H9 (cell line): Measurements from ENCODE around the gene DOK6. TPM values are rescaled to one million over a fixed set of nuclear protein-coding genes. Genes with fewer than 3 reads are reported as not detected.

Experiments used
- DNase-seq: peaks from one replicate; pipeline ENCODE4 v3.0.0-alpha.2; 2017
- H2AFZ ChIP-seq: one replicate; pipeline ENCODE4 v1.6.1; 2013; ENCODE audit warnings: mild to moderate bottlenecking, low read length, control low read depth, moderate library complexity
- H2AK5ac ChIP-seq: 2 replicates; pipeline ENCODE4 v1.6.1; 2013; ENCODE audit warnings: low read length, control low read depth, mixed read lengths; ENCODE audit not compliant: insufficient read length
- H2BK120ac ChIP-seq: one replicate; pipeline ENCODE4 v1.6.1; 2013; ENCODE audit warnings: low read depth, mild to moderate bottlenecking, low read length, control low read depth, inconsistent platforms; ENCODE audit not compliant: poor library complexity, severe bottlenecking
- H2BK12ac ChIP-seq: 2 replicates; pipeline ENCODE4 v1.6.1; 2013; ENCODE audit warnings: low read length, control low read depth, mixed read lengths, low read depth; ENCODE audit not compliant: insufficient read length
- H2BK15ac ChIP-seq: 2 replicates; pipeline ENCODE4 v1.6.1; 2013; ENCODE audit warnings: low read depth, low read length, control low read depth
- H2BK20ac ChIP-seq: one replicate; pipeline ENCODE4 v1.6.1; 2013; ENCODE audit warnings: low read depth, mild to moderate bottlenecking, low read length, control low read depth, inconsistent platforms; ENCODE audit not compliant: poor library complexity, severe bottlenecking
- H2BK5ac ChIP-seq: 2 replicates; pipeline ENCODE4 v1.6.1; 2013; ENCODE audit warnings: low read length, control low read depth, mixed read lengths; ENCODE audit not compliant: insufficient read length
- H3K14ac ChIP-seq: 2 replicates; pipeline ENCODE4 v1.6.1; 2013; ENCODE audit warnings: low read length, control low read depth; ENCODE audit not compliant: insufficient read depth
- H3K18ac ChIP-seq: 2 replicates; pipeline ENCODE4 v1.6.1; 2013; ENCODE audit warnings: low read depth, mild to moderate bottlenecking, mixed read lengths, low read length, control low read depth; ENCODE audit not compliant: insufficient read length
- H3K23ac ChIP-seq: 2 replicates; pipeline ENCODE4 v1.6.1; 2013; ENCODE audit warnings: low read length, control low read depth, mixed read lengths, low read depth; ENCODE audit not compliant: insufficient read length
- H3K23me2 ChIP-seq: 2 replicates; pipeline ENCODE4 v1.6.1; 2013; ENCODE audit warnings: low read depth, mild to moderate bottlenecking, mixed read lengths, low read length, control low read depth; ENCODE audit not compliant: insufficient read length, poor library complexity, severe bottlenecking
- H3K27ac ChIP-seq: 2 replicates; pipeline ENCODE4 v1.5.1; 2013; ENCODE audit warnings: low read length, control low read depth, mixed read lengths, low read depth; ENCODE audit not compliant: insufficient read length
- H3K27me3 ChIP-seq: 2 replicates; pipeline ENCODE4 v1.6.1; 2013; ENCODE audit warnings: low read length, control low read depth, inconsistent platforms; ENCODE audit not compliant: insufficient read depth
- H3K4ac ChIP-seq: 2 replicates; pipeline ENCODE4 v1.6.1; 2013; ENCODE audit warnings: low read depth, mild to moderate bottlenecking, control low read depth, inconsistent platforms, low read length, moderate library complexity
- H3K4me1 ChIP-seq: 2 replicates; pipeline ENCODE4 v1.6.1; 2013; ENCODE audit warnings: low read length, control low read depth, inconsistent platforms; ENCODE audit not compliant: insufficient read depth
- H3K4me2 ChIP-seq: 2 replicates; pipeline ENCODE4 v1.6.1; 2013; ENCODE audit warnings: low read length, control low read depth, mixed read lengths; ENCODE audit not compliant: insufficient read length, insufficient read depth
- H3K56ac ChIP-seq: 2 replicates; pipeline ENCODE4 v1.6.1; 2013; ENCODE audit warnings: low read depth, mild to moderate bottlenecking, mixed read lengths, low read length, control low read depth; ENCODE audit not compliant: insufficient read length
- H3K79me1 ChIP-seq: 2 replicates; pipeline ENCODE4 v1.6.1; 2013; ENCODE audit warnings: low read depth, mild to moderate bottlenecking, moderate library complexity, low read length, control low read depth, inconsistent platforms; ENCODE audit not compliant: insufficient read depth, poor library complexity, severe bottlenecking
- H3K79me2 ChIP-seq: 2 replicates; pipeline ENCODE4 v1.6.1; 2013; ENCODE audit warnings: low read length, control low read depth, inconsistent platforms; ENCODE audit not compliant: insufficient read depth
- H3K9ac ChIP-seq: 2 replicates; pipeline ENCODE4 v1.6.1; 2013; ENCODE audit warnings: low read length, control low read depth, mixed read lengths; ENCODE audit not compliant: insufficient read length; ENCODE audit errors: extremely low read depth
- H3K9me3 ChIP-seq: one replicate; pipeline ENCODE4 v1.6.1; 2013; ENCODE audit warnings: low read depth, low read length, inconsistent platforms; ENCODE audit not compliant: control insufficient read depth
- H3T11ph ChIP-seq: one replicate; pipeline ENCODE4 v1.6.1; 2013; ENCODE audit warnings: mild to moderate bottlenecking, low read length, control low read depth, inconsistent platforms
- H4K20me1 ChIP-seq: one replicate; pipeline ENCODE4 v1.6.1; 2013; ENCODE audit not compliant: control insufficient read depth, insufficient read length, insufficient read depth
- H4K5ac ChIP-seq: 2 replicates; pipeline ENCODE4 v1.6.1; 2013; ENCODE audit warnings: low read depth, mild to moderate bottlenecking, mixed read lengths, low read length, control low read depth; ENCODE audit not compliant: insufficient read length
- H4K8ac ChIP-seq: replicated peaks from 2 replicates; pipeline ENCODE4 v1.6.1; 2013; ENCODE audit warnings: low read length, control low read depth, mixed read lengths, low read depth; ENCODE audit not compliant: insufficient read length
- H4K91ac ChIP-seq: 2 replicates; pipeline ENCODE4 v1.6.1; 2013; ENCODE audit warnings: low read depth, mild to moderate bottlenecking, moderate library complexity, mixed read lengths, low read length, control low read depth; ENCODE audit not compliant: insufficient read length
- H3K27ac Mint-ChIP-seq, 3 experiments: 2 replicates in 2 of 3; 3 replicates in 1 of 3; pipeline ENCODE4 v1.8.0; 2020 to 2021; ENCODE audit warnings: mixed read lengths in 3 of 3, mild to moderate bottlenecking in 1 of 3, moderate library complexity in 1 of 3
- H3K27me3 Mint-ChIP-seq: 2 replicates; pipeline ENCODE4 v1.8.0; 2021; ENCODE audit warnings: low read depth, mild to moderate bottlenecking, moderate library complexity, mixed read lengths
- H3K36me3 Mint-ChIP-seq, 3 experiments: 2 replicates in 2 of 3; 3 replicates in 1 of 3; pipeline ENCODE4 v1.8.0; 2020 to 2021; ENCODE audit warnings: low read depth in 3 of 3, mixed read lengths in 3 of 3; ENCODE audit not compliant: insufficient read depth in 1 of 3
- H3K4me1 Mint-ChIP-seq, 2 experiments: 2 replicates each; pipeline ENCODE4 v1.8.0; 2020; ENCODE audit warnings: mixed read lengths in 2 of 2
- H3K4me3 Mint-ChIP-seq, 2 experiments: 2 replicates in 1 of 2; 3 replicates in 1 of 2; pipeline ENCODE4 v1.8.0; 2020 to 2021; ENCODE audit warnings: mild to moderate bottlenecking in 2 of 2, mixed read lengths in 2 of 2, moderate library complexity in 1 of 2
- H3K9me3 Mint-ChIP-seq, 2 experiments: 2 replicates in 1 of 2; 3 replicates in 1 of 2; pipeline ENCODE4 v1.8.0; 2020; ENCODE audit warnings: mild to moderate bottlenecking in 2 of 2, mixed read lengths in 2 of 2, moderate library complexity in 1 of 2
- WGBS: extraction: QIAGEN DNeasy Blood & Tissue Kit; methylation state at CpG from one replicate; pipeline ENCODE4 v1.1.7; 2013; ENCODE audit warnings: missing lambda C conversion rate, low lambda C conversion rate, mixed read lengths; ENCODE audit not compliant: insufficient read length; ENCODE audit errors: extremely low coverage; 5-methylcytosine and 5-hydroxymethylcytosine counted together
- total RNA-seq: library from RNA; stranded (reverse); gene quantifications from 2 replicates; pipeline ENCODE4 v1.2.1, GENCODE V29; 2021
- TF ChIP-seq, protein P1 (sequence below): fragments of 200-600 bp; sonication (generic); conservative IDR thresholded peaks from 3 replicates; pipeline ENCODE4 v1.8.0; 2021; ENCODE audit warnings: antibody characterized with exemption, mild to moderate bottlenecking

Gene DOK6
- total RNA-seq, 1 experiment from 2014 or later: 0.20 TPM

GRCh38 chr18:69365658-69366057 lies 35.0 kb upstream of the DOK6 start:
- no peaks in the 10 kb centered on the region; the same call in 1 of the 2 replicates for H3K27me3 ChIP-seq
- H3K4me2 ChIP-seq: no peak overlapping the region
- H3K79me2 ChIP-seq: no peaks in the 10 kb centered on the region
- DNase-seq: peak; percentile 46
- peaks cover 4 to 8% of the 10 kb centered on the region in 2 experiments; a peak in 4 of 5 replicates for H3K9me3 Mint-ChIP-seq
- H3K4me1 ChIP-seq: no peaks in the 10 kb centered on the region
- H4K8ac ChIP-seq: no peak overlapping the region
- H2BK12ac ChIP-seq: no peak overlapping the region
- no peak overlapping the region for H3K14ac ChIP-seq
- no peak overlapping the region for H3K18ac ChIP-seq
- no peaks in the 10 kb centered on the region for H3K23me2 ChIP-seq
- H3K4ac ChIP-seq: no peak overlapping the region
- H3K36me3 Mint-ChIP-seq: peaks cover 0 to 3% (median 0%) of the 10 kb centered on the region in 3 experiments; a peak in 1 of 7 replicates
- H3K4me1 Mint-ChIP-seq: no peaks in the 10 kb centered on the region
- no peak overlapping the region for H3K9ac ChIP-seq
- no peak overlapping the region for H3K23ac ChIP-seq
- no peak overlapping the region for H2BK120ac ChIP-seq
- H4K20me1 ChIP-seq: no peaks in the 10 kb centered on the region
- no peaks in the 10 kb centered on the region for H3K79me1 ChIP-seq
- H3T11ph ChIP-seq: no peak overlapping the region
- no peak overlapping the region for H4K91ac ChIP-seq
- no peak overlapping the region for H2BK5ac ChIP-seq
- no peak overlapping the region for H2AFZ ChIP-seq
- H3K27ac Mint-ChIP-seq: no peak overlapping the region; a peak in 1 of 7 replicates
- H2BK15ac ChIP-seq: no peak overlapping the region
- no peak overlapping the region for H4K5ac ChIP-seq
- H3K27ac ChIP-seq: no peak overlapping the region
- TF ChIP-seq, protein P1, sequence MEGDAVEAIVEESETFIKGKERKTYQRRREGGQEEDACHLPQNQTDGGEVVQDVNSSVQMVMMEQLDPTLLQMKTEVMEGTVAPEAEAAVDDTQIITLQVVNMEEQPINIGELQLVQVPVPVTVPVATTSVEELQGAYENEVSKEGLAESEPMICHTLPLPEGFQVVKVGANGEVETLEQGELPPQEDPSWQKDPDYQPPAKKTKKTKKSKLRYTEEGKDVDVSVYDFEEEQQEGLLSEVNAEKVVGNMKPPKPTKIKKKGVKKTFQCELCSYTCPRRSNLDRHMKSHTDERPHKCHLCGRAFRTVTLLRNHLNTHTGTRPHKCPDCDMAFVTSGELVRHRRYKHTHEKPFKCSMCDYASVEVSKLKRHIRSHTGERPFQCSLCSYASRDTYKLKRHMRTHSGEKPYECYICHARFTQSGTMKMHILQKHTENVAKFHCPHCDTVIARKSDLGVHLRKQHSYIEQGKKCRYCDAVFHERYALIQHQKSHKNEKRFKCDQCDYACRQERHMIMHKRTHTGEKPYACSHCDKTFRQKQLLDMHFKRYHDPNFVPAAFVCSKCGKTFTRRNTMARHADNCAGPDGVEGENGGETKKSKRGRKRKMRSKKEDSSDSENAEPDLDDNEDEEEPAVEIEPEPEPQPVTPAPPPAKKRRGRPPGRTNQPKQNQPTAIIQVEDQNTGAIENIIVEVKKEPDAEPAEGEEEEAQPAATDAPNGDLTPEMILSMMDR: peak; percentile 53
- H2BK20ac ChIP-seq: no peak overlapping the region
- no peak overlapping the region for H2AK5ac ChIP-seq
- H3K9me3 ChIP-seq: no peaks in the 10 kb centered on the region
- no peak overlapping the region for H3K4me3 Mint-ChIP-seq
- no peak overlapping the region for H3K56ac ChIP-seq
- WGBS: no CpG with 5 or more reads among the region's 4 CpGs
- H3K27me3 Mint-ChIP-seq: no peaks in the 10 kb centered on the region
